Loucy (cell line): ENCODE results near the gene LEF1.

Experiments
- EZH2phosphoT487 ChIP-seq: fragments of 200-600 bp; IDR thresholded peaks from 2 replicates; pipeline ENCODE4 v1.6.1; 2018; ENCODE audit warnings: antibody characterized with exemption, mild to moderate bottlenecking, moderate library complexity, borderline replicate concordance
- TF ChIP-seq, protein P1 (sequence below): fragments of 200-600 bp; sonication (generic); conservative IDR thresholded peaks from 2 replicates; pipeline ENCODE4 v1.5.1; 2014; ENCODE audit warnings: mild to moderate bottlenecking, antibody characterized with exemption, low read length

DNA sequence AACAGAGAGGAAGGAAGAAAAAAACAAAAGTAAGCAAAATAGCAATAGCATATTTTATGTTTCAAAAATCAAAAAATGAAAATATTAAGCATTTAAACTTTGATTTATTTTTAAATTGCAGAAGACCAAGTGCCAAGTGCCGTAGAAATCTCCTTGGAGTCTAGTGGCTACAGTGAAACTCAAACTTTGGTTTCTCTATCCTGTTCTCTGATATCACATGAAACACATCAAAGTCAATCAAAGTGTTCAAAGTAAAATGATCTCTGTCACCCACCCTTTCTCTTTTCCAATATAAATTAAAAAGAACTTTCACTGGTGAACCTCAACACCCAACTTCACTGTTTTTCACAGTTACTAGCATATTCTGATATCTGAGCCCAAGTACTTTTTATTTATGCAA is 98.0 kb downstream of the LEF1 start:
- TF ChIP-seq, protein P1, sequence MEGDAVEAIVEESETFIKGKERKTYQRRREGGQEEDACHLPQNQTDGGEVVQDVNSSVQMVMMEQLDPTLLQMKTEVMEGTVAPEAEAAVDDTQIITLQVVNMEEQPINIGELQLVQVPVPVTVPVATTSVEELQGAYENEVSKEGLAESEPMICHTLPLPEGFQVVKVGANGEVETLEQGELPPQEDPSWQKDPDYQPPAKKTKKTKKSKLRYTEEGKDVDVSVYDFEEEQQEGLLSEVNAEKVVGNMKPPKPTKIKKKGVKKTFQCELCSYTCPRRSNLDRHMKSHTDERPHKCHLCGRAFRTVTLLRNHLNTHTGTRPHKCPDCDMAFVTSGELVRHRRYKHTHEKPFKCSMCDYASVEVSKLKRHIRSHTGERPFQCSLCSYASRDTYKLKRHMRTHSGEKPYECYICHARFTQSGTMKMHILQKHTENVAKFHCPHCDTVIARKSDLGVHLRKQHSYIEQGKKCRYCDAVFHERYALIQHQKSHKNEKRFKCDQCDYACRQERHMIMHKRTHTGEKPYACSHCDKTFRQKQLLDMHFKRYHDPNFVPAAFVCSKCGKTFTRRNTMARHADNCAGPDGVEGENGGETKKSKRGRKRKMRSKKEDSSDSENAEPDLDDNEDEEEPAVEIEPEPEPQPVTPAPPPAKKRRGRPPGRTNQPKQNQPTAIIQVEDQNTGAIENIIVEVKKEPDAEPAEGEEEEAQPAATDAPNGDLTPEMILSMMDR: no peak
- no peak for TF ChIP-seq EZH2phosphoT487
